ENCODE results near the gene SGCA.

- TF ChIP-seq, protein P1, sequence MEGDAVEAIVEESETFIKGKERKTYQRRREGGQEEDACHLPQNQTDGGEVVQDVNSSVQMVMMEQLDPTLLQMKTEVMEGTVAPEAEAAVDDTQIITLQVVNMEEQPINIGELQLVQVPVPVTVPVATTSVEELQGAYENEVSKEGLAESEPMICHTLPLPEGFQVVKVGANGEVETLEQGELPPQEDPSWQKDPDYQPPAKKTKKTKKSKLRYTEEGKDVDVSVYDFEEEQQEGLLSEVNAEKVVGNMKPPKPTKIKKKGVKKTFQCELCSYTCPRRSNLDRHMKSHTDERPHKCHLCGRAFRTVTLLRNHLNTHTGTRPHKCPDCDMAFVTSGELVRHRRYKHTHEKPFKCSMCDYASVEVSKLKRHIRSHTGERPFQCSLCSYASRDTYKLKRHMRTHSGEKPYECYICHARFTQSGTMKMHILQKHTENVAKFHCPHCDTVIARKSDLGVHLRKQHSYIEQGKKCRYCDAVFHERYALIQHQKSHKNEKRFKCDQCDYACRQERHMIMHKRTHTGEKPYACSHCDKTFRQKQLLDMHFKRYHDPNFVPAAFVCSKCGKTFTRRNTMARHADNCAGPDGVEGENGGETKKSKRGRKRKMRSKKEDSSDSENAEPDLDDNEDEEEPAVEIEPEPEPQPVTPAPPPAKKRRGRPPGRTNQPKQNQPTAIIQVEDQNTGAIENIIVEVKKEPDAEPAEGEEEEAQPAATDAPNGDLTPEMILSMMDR (IDR thresholded peaks at IDR 0.05; ENCODE audit: poor library complexity, severe bottlenecking): peak; percentile 100
- TF ChIP-seq POLR2AphosphoS5 (IDR thresholded peaks at IDR 0.05): no peak
Observed at GRCh38 chr17:50200457-50201275, 34.9 kb downstream of the SGCA start.
